ENCODE data around the gene BIN1.
A peak's percentile ranks its signal among the peaks of the same experiment; 100 is the strongest.

The BIN1 gene

GRCh38 chr2:127086990-127087790, 19.8 kb downstream of the BIN1 start:
- DNase-seq (ENCODE audit: insufficient read length, low spot score) (peak; percentile 71), FAIRE-seq (no peak)
- TF ChIP-seq POU2F2 (IDR thresholded peaks at IDR 0.05; ENCODE audit: low read depth, low read length) = no peak
- TF ChIP-seq TAF1 (IDR thresholded peaks at IDR 0.05; ENCODE audit: low read depth, low read length) = no peak
- peak; percentile 70 for TF ChIP-seq SPI1 (IDR thresholded peaks at IDR 0.05; ENCODE audit: low read depth, low read length)

- TF ChIP-seq POU2F2 (IDR thresholded peaks at IDR 0.05; ENCODE audit: low read depth, low read length) = no peak
- TF ChIP-seq POLR2A (IDR thresholded peaks at IDR 0.05; ENCODE audit: low read depth, low read length) = no peak
- DNase-seq (ENCODE audit: insufficient read length, low spot score) (no peak), FAIRE-seq (no peak)
Measured at GRCh38 chr2:127085317-127085681, 21.7 kb downstream of the BIN1 start.

- FAIRE-seq (peak; percentile 83), DNase-seq (ENCODE audit: insufficient read length, low spot score) (no peak)
- TF ChIP-seq POU2F2 (IDR thresholded peaks at IDR 0.05; ENCODE audit: low read depth, low read length) = no peak
- no peak for TF ChIP-seq PAX5 (IDR thresholded peaks at IDR 0.05; ENCODE audit: insufficient read depth, low read length, severe bottlenecking)
- no peak for TF ChIP-seq TAF1 (IDR thresholded peaks at IDR 0.05; ENCODE audit: low read depth, low read length)
- no peak for TF ChIP-seq POLR2A (IDR thresholded peaks at IDR 0.05; ENCODE audit: low read depth, low read length)
- no peak for TF ChIP-seq SPI1 (IDR thresholded peaks at IDR 0.05; ENCODE audit: low read depth, low read length)
- TF ChIP-seq POLR2AphosphoS5 (IDR thresholded peaks at IDR 0.05; ENCODE audit: low read depth, low read length) = no peak
Measured at GRCh38 chr2:127084611-127085316, 22.2 kb downstream of the BIN1 start.

- TF ChIP-seq PAX5 (IDR thresholded peaks at IDR 0.05; ENCODE audit: insufficient read depth, low read length, severe bottlenecking) (no peak), POU2F2 (IDR thresholded peaks at IDR 0.05; ENCODE audit: low read depth, low read length) (no peak), TAF1 (IDR thresholded peaks at IDR 0.05; ENCODE audit: low read depth, low read length) (no peak), POLR2AphosphoS5 (IDR thresholded peaks at IDR 0.05; ENCODE audit: low read depth, low read length) (no peak), POLR2A (IDR thresholded peaks at IDR 0.05; ENCODE audit: low read depth, low read length) (no peak), SPI1 (IDR thresholded peaks at IDR 0.05; ENCODE audit: low read depth, low read length) (no peak)
- no peak for FAIRE-seq
- no peak for DNase-seq (ENCODE audit: insufficient read length, low spot score)
Measured at GRCh38 chr2:127083819-127084503, 23.0 kb downstream of the BIN1 start.

- FAIRE-seq = no peak
- DNase-seq (ENCODE audit: insufficient read length, low spot score) = no peak
- no peak for TF ChIP-seq POU2F2 (IDR thresholded peaks at IDR 0.05; ENCODE audit: low read depth, low read length)
- TF ChIP-seq TAF1 (IDR thresholded peaks at IDR 0.05; ENCODE audit: low read depth, low read length) = no peak
- TF ChIP-seq POLR2AphosphoS5 (IDR thresholded peaks at IDR 0.05; ENCODE audit: low read depth, low read length) = no peak
- no peak for TF ChIP-seq SPI1 (IDR thresholded peaks at IDR 0.05; ENCODE audit: low read depth, low read length)
- TF ChIP-seq POLR2A (IDR thresholded peaks at IDR 0.05; ENCODE audit: low read depth, low read length) = no peak
- no peak for TF ChIP-seq PAX5 (IDR thresholded peaks at IDR 0.05; ENCODE audit: insufficient read depth, low read length, severe bottlenecking)
Measured at GRCh38 chr2:127082974-127083373, 24.0 kb downstream of the BIN1 start.

GRCh38 chr2:127081826-127082633, 24.9 kb downstream of the BIN1 start:
- no peak for FAIRE-seq
- no peak for TF ChIP-seq PAX5 (IDR thresholded peaks at IDR 0.05; ENCODE audit: insufficient read depth, low read length, severe bottlenecking)
- 0 out of 2 replicates have a peak, but pooled peaks have one; percentile 36 for TF ChIP-seq POLR2AphosphoS5 (IDR thresholded peaks at IDR 0.05; ENCODE audit: low read depth, low read length)
- TF ChIP-seq POU2F2 (IDR thresholded peaks at IDR 0.05; ENCODE audit: low read depth, low read length) = no peak
- no peak for TF ChIP-seq TAF1 (IDR thresholded peaks at IDR 0.05; ENCODE audit: low read depth, low read length)
- TF ChIP-seq POLR2A (IDR thresholded peaks at IDR 0.05; ENCODE audit: low read depth, low read length) = peak; percentile 33; the same call in 1 of the 2 replicates
- TF ChIP-seq SPI1 (IDR thresholded peaks at IDR 0.05; ENCODE audit: low read depth, low read length) = peak; percentile 37; the same call in 1 of the 2 replicates
- DNase-seq (ENCODE audit: insufficient read length, low spot score) = peak; percentile 91

GRCh38 chr2:127080938-127081755, 25.8 kb downstream of the BIN1 start:
- DNase-seq (ENCODE audit: insufficient read length, low spot score) (peak; percentile 60), FAIRE-seq (peak; percentile 98)
- 0 out of 2 replicates have a peak, but pooled peaks have one; percentile 6 for TF ChIP-seq POU2F2 (IDR thresholded peaks at IDR 0.05; ENCODE audit: low read depth, low read length)
- peak; percentile 34; the same call in 1 of the 2 replicates for TF ChIP-seq TAF1 (IDR thresholded peaks at IDR 0.05; ENCODE audit: low read depth, low read length)
- TF ChIP-seq POLR2AphosphoS5 (IDR thresholded peaks at IDR 0.05; ENCODE audit: low read depth, low read length) = no peak
- peak; percentile 67 for TF ChIP-seq SPI1 (IDR thresholded peaks at IDR 0.05; ENCODE audit: low read depth, low read length)

GRCh38 chr2:127080226-127080937, 26.6 kb downstream of the BIN1 start:
- no peak for DNase-seq (ENCODE audit: insufficient read length, low spot score)
- no peak for TF ChIP-seq PAX5 (IDR thresholded peaks at IDR 0.05; ENCODE audit: insufficient read depth, low read length, severe bottlenecking)
- no peak for TF ChIP-seq TAF1 (IDR thresholded peaks at IDR 0.05; ENCODE audit: low read depth, low read length)
- no peak for TF ChIP-seq POLR2A (IDR thresholded peaks at IDR 0.05; ENCODE audit: low read depth, low read length)
- no peak for TF ChIP-seq POLR2AphosphoS5 (IDR thresholded peaks at IDR 0.05; ENCODE audit: low read depth, low read length)
- TF ChIP-seq POU2F2 (IDR thresholded peaks at IDR 0.05; ENCODE audit: low read depth, low read length) = no peak
- TF ChIP-seq SPI1 (IDR thresholded peaks at IDR 0.05; ENCODE audit: low read depth, low read length) = no peak
- no peak for FAIRE-seq

All from GM12891 (cell line).